ENCODE results near the gene LIN54. TPM values are rescaled to one million over a fixed set of nuclear protein-coding genes. Genes with fewer than 3 reads are reported as not detected.
A peak's percentile ranks its signal among the peaks of the same experiment; 100 is the strongest.

LIN54 gene
- total and polyA plus RNA-seq, 2 of the 13 experiments (the other 11 are each of a cell fraction or from before 2014, with no cell fraction given): 25.2 to 32.9 TPM

GRCh38 chr4:82889287-82889686 lies 121.3 kb downstream of the LIN54 start:
- peak overlapping the region; percentile 98 for H3K27ac ChIP-seq (ENCODE audit: extremely low read length, insufficient read depth, low read length)
- peaks cover 79% of the 10 kb centered on the region for H3K79me2 ChIP-seq (ENCODE audit: insufficient read depth, low read length)
- H3K27me3 ChIP-seq (ENCODE audit: control insufficient read depth in 1 of 2, insufficient read depth in 2 of 2, low read length in 2 of 2): no peaks in the 10 kb centered on the region; a peak in 2 of 5 replicates
- FAIRE-seq: no peak
- no peaks in the 10 kb centered on the region for H3K9me3 ChIP-seq (ENCODE audit: low read length)
- peak overlapping the region; percentile 100 for H3K9ac ChIP-seq (ENCODE audit: insufficient read depth, low read depth, low read length)
- whole genome bisulfite sequencing (ENCODE audit: low lambda C conversion rate): 0% methylated on average over 6 of the region's 6 CpGs
- DNase-seq (ENCODE audit: low spot score): peak; percentile 58
- ATAC-seq: no peak
- peaks cover 49% of the 10 kb centered on the region for H3K4me1 ChIP-seq (ENCODE audit: insufficient read depth, low read length)
- peak overlapping the region; percentile 93 for H3K4me2 ChIP-seq (ENCODE audit: low read depth, low read length)
- peaks cover 23% of the 10 kb centered on the region for H4K20me1 ChIP-seq (ENCODE audit: insufficient read depth, low read length)
- H3K4me3 ChIP-seq (replicated peaks in 1 of 3; ENCODE audit: insufficient read depth in 1 of 3, low read depth in 2 of 3, low read length in 3 of 3): peak overlapping the region; percentile 81 to 99 (median 91)
- in situ Hi-C loops (cut with HindIII; ENCODE audit: extremely low pct_ligation_motif_present, low pct_unique_long_range_greater_than_20kb) (loop anchor here (5.0 kb wide), 1 partner anchor 123 kb away; the partner anchor contains the start of gene LIN54), intact Hi-C loops (cut with micrococcal nuclease; ENCODE audit: unreplicated experiment) (loop anchor here (5.0 to 10.0 kb wide), 2 partner anchors 123 to 396 kb away; partner anchors contain the start of genes COQ2 and LIN54)
- ChIA-PET POLR2A (interaction anchor here (1.5 to 6.9 kb wide), 3 partner anchors 11 to 460 kb away, joined by 4 to 76 read pairs (median 5); partner anchors contain the start of genes COPS4 and THAP9), CTCF (ENCODE audit: low intra/inter-chr PET ratio, low total read pairs) (no interaction called here)
- no TSS peak for BruUV-seq (replicated peaks)
- H3K36me3 ChIP-seq (replicated peaks in 1 of 2; ENCODE audit: control insufficient read depth in 1 of 2, insufficient read depth in 2 of 2, low read length in 2 of 2): no peaks in the 10 kb centered on the region; a peak in 2 of 5 replicates
- no peak overlapping the region for H2AFZ ChIP-seq (ENCODE audit: low read length)
- TF ChIP-seq HNF4A (CRISPR knock-in tag; IDR thresholded peaks at IDR 0.05) (peak; percentile 60), ATF6 (CRISPR knock-in tag; conservative IDR thresholded peaks at IDR 0.05) (no peak), NFIC (IDR thresholded peaks at IDR 0.05; ENCODE audit: low read length) (peak; percentile 47; the same call in 1 of the 2 replicates), ZNF275 (CRISPR knock-in tag; IDR thresholded peaks at IDR 0.05; ENCODE audit: borderline replicate concordance) (no peak), MED1 (CRISPR knock-in tag; IDR thresholded peaks at IDR 0.05) (0 out of 2 replicates have a peak, but pooled peaks have one; percentile 13), FOXA3 (CRISPR knock-in tag; IDR thresholded peaks at IDR 0.05) (no peak), ATF2 (CRISPR knock-in tag; IDR thresholded peaks at IDR 0.05) (no peak), SIN3A (IDR thresholded peaks at IDR 0.05; ENCODE audit: borderline replicate concordance, low read depth, low read length) (peak; percentile 35; the same call in 1 of the 2 replicates), HNRNPUL1 (IDR thresholded peaks at IDR 0.05; ENCODE audit: low read depth, low read length) (no peak), PBX3 (CRISPR knock-in tag; IDR thresholded peaks at IDR 0.05; ENCODE audit: borderline replicate concordance) (no peak), ZBTB25 (CRISPR knock-in tag; IDR thresholded peaks at IDR 0.05) (no peak), ARID5B (CRISPR knock-in tag; IDR thresholded peaks at IDR 0.05) (peak; percentile 43; the same call in 1 of the 2 replicates), GATAD2A (CRISPR knock-in tag; IDR thresholded peaks at IDR 0.05) (0 out of 2 replicates have a peak, but pooled peaks have one; percentile 10)
